ENCODE data around the gene ENDOV. TPM values are rescaled to one million over a fixed set of nuclear protein-coding genes. Genes with fewer than 3 reads are reported as not detected.

Gene ENDOV
- total RNA-seq, 2 donors from 2014 or later = 8.3 to 17.5 TPM

- peak overlapping the region; percentile 46 to 97 for H3K4me3 ChIP-seq
- peaks cover 36% of the 10 kb centered on the region for H3K4me1 ChIP-seq
- ATAC-seq (no peak), DNase-seq (peak in 1 of 4 donors; percentile 46)
- intact Hi-C loops (cut with DNase I) = no loop called here
- peak overlapping the region; percentile 92 to 99 (median 96) for H3K27ac ChIP-seq
- no peaks in the 10 kb centered on the region for H3K9me3 ChIP-seq
- TF ChIP-seq POLR2A (IDR thresholded peaks at IDR 0.05) (no peak), CTCF (IDR thresholded peaks at IDR 0.05) (no peak)
- WGBS, 2 donors = 7 to 12% methylated on average over 21 to 26 of the region's 26 CpGs
- no peaks in the 10 kb centered on the region for H3K27me3 ChIP-seq
- no peaks in the 10 kb centered on the region for H3K36me3 ChIP-seq (replicated peaks in 1 of 2; ENCODE audit: insufficient read depth in 1 of 2, low read depth in 2 of 2)
Observed at GRCh38 chr17:80413771-80414507, 1.0 kb upstream of the ENDOV start.

GRCh38 chr17:80414508-80414802, 512 bp upstream of the ENDOV start:
- ATAC-seq (no peak), DNase-seq (peak in 1 of 4 donors; percentile 21)
- Histone ChIP-seq H3K36me3 (replicated peaks in 1 of 2; ENCODE audit: insufficient read depth in 1 of 2, low read depth in 2 of 2) (peaks cover 0 to 2% of the 10 kb centered on the region in 2 donors), H3K4me3 (peak overlapping the region; percentile 46 to 97), H3K4me1 (peaks cover 33% of the 10 kb centered on the region), H3K27me3 (no peaks in the 10 kb centered on the region), H3K9me3 (no peaks in the 10 kb centered on the region), H3K27ac (peak overlapping the region; percentile 92 to 99 (median 96))
- TF ChIP-seq CTCF (IDR thresholded peaks at IDR 0.05) (no peak), POLR2A (IDR thresholded peaks at IDR 0.05) (no peak)
- intact Hi-C loops (cut with DNase I) = no loop called here
- WGBS, 2 donors = 0 to 1% methylated on average over 2 to 15 of the region's 15 CpGs

GRCh38 chr17:80415626-80416137, 715 bp downstream of the ENDOV start:
- H3K27me3 ChIP-seq = no peaks in the 10 kb centered on the region
- H3K4me1 ChIP-seq = peaks cover 33% of the 10 kb centered on the region
- peak overlapping the region; percentile 46 to 97 for H3K4me3 ChIP-seq
- WGBS, 2 donors = 6 to 12% methylated on average over 14 to 39 of the region's 39 CpGs
- intact Hi-C loops (cut with DNase I) = no loop called here
- DNase-seq (no peak), ATAC-seq (no peak)
- no peaks in the 10 kb centered on the region for H3K9me3 ChIP-seq
- peaks cover 0 to 2% of the 10 kb centered on the region in 2 donors for H3K36me3 ChIP-seq (replicated peaks in 1 of 2; ENCODE audit: insufficient read depth in 1 of 2, low read depth in 2 of 2)
- TF ChIP-seq POLR2A (IDR thresholded peaks at IDR 0.05) = no peak
- TF ChIP-seq CTCF (IDR thresholded peaks at IDR 0.05) = no peak
- H3K27ac ChIP-seq = peak overlapping the region; percentile 92 to 99 (median 96)

GRCh38 chr17:80416260-80416939, 1.4 kb downstream of the ENDOV start:
- WGBS, 2 donors = 69 to 81% methylated on average over 7 of the region's 7 CpGs
- DNase-seq (no peak), ATAC-seq (no peak)
- no peak for TF ChIP-seq POLR2A (IDR thresholded peaks at IDR 0.05)
- TF ChIP-seq CTCF (IDR thresholded peaks at IDR 0.05) = no peak
- intact Hi-C loops (cut with DNase I) = no loop called here
- H3K9me3 ChIP-seq = no peaks in the 10 kb centered on the region
- H3K27ac ChIP-seq = no peak overlapping the region
- H3K4me1 ChIP-seq = peaks cover 33% of the 10 kb centered on the region
- peaks cover 0 to 2% of the 10 kb centered on the region in 2 donors for H3K36me3 ChIP-seq (replicated peaks in 1 of 2; ENCODE audit: insufficient read depth in 1 of 2, low read depth in 2 of 2)
- no peaks in the 10 kb centered on the region for H3K27me3 ChIP-seq
- H3K4me3 ChIP-seq = no peak overlapping the region

Measured in body of pancreas (tissue), 4 donors.